ENCODE data around the gene KRT6B. TPM values are rescaled to one million over a fixed set of nuclear protein-coding genes. Genes with fewer than 3 reads are reported as not detected.

KRT6B gene
- total RNA-seq, 2 experiments from 2014 or later: not detected

DNA sequence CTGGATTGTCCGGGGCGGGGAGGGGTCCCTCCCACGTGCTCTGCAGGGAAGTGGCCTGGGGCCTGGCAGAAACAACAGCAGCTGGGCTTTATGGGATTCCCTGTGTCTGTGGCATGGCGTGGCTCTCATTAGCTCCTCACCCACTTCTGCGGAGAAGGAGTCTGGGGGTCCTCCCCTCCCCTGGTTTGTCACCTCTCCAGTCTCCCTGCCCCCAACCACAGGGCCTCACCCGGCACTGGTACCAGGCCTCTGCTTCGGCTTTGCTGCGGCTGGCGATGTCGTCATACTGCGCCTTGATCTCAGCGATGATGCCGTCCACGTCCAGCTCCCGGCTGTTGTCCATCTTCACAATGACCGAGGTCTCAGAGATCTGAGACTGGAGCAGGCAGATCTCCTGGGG, 52.2 kb downstream of the KRT6B start:
- H3K4me1 Mint-ChIP-seq: no peaks in the 10 kb centered on the region
- no peaks in the 10 kb centered on the region for H3K36me3 Mint-ChIP-seq
- no peak overlapping the region for H3K27ac Mint-ChIP-seq
- DNase-seq: no peak
- no peak overlapping the region for H3K4me3 Mint-ChIP-seq
- H3K9me3 Mint-ChIP-seq: no peaks in the 10 kb centered on the region
- peaks cover 5% of the 10 kb centered on the region for H3K27me3 Mint-ChIP-seq

- H3K4me1 Mint-ChIP-seq: no peaks in the 10 kb centered on the region
- no peaks in the 10 kb centered on the region for H3K9me3 Mint-ChIP-seq
- no peak overlapping the region for H3K27ac Mint-ChIP-seq
- no peak for DNase-seq
- peaks cover 5% of the 10 kb centered on the region for H3K27me3 Mint-ChIP-seq
- H3K36me3 Mint-ChIP-seq: no peaks in the 10 kb centered on the region
- no peak overlapping the region for H3K4me3 Mint-ChIP-seq
Measured at GRCh38 chr12:52398176-52398575, 53.8 kb downstream of the KRT6B start.

DNA sequence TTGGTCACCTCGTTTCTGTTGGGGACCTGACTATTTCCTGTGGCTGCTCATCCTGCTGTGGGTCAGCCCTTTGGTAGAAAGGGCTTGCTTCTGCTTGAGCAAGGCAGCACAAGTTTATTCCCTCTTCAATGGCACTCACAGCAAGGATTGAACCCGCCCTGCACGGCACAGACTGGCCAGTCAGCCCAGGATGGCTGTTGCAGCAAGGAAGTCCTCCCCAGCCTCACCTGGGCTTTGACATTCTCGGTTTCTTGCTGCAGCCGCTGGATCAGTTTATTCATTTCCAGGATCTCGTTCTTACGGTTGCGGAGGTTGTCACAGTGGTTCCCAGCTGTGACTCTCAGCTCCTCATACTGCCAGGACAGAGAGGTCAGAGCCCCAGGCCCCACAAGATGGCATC, 55.3 kb downstream of the KRT6B start:
- Mint-ChIP-seq H3K27me3 (peaks cover 5% of the 10 kb centered on the region), H3K36me3 (no peaks in the 10 kb centered on the region), H3K4me1 (no peaks in the 10 kb centered on the region), H3K4me3 (no peak overlapping the region), H3K27ac (no peak overlapping the region), H3K9me3 (no peaks in the 10 kb centered on the region)
- no peak for DNase-seq

Other genes starting within 250 kb of the KRT6B start
- gene KRT7, start 218.9 kb downstream of the KRT6B start, total RNA-seq: 1 to 10 TPM; 2.4 to 6.5 TPM
- not detected for gene KRT86, start 177.5 kb downstream of the KRT6B start, total RNA-seq
- gene KRT81, start 160.6 kb downstream of the KRT6B start, total RNA-seq: not detected
- not detected for gene KRT83, start 130.7 kb downstream of the KRT6B start, total RNA-seq
- gene KRT85, start 84.7 kb downstream of the KRT6B start, total RNA-seq: not detected
- gene KRT84, start 66.5 kb downstream of the KRT6B start, total RNA-seq: not detected
- gene KRT82, start 45.8 kb downstream of the KRT6B start, total RNA-seq: not detected
- gene KRT75, start 17.8 kb downstream of the KRT6B start, total RNA-seq: not detected
- gene KRT6C, start 21.7 kb upstream of the KRT6B start, total RNA-seq: not detected
- gene KRT6A, start 41.1 kb upstream of the KRT6B start, total RNA-seq: not detected
- gene KRT5, start 68.2 kb upstream of the KRT6B start, total RNA-seq: not detected
- gene KRT71, start 101.0 kb upstream of the KRT6B start, total RNA-seq: not detected
- not detected for gene KRT74, start 121.7 kb upstream of the KRT6B start, total RNA-seq
- under 1 TPM in 1 of 2 experiments, not detected in 1; 0.12 TPM for gene KRT72, start 149.3 kb upstream of the KRT6B start, total RNA-seq
- gene KRT73, start 166.4 kb upstream of the KRT6B start, total RNA-seq: under 1 TPM; 0.14 to 0.29 TPM
- gene KRT2, start 200.1 kb upstream of the KRT6B start, total RNA-seq: not detected
- not detected for gene KRT1, start 228.3 kb upstream of the KRT6B start, total RNA-seq

Measured in activated naive CD8-positive, alpha-beta T cell treated with anti-CD3 and anti-CD28 coated beads for 36 hours (primary cell).